Measurements from ENCODE around the gene POLA1.

POLA1 gene

DNA sequence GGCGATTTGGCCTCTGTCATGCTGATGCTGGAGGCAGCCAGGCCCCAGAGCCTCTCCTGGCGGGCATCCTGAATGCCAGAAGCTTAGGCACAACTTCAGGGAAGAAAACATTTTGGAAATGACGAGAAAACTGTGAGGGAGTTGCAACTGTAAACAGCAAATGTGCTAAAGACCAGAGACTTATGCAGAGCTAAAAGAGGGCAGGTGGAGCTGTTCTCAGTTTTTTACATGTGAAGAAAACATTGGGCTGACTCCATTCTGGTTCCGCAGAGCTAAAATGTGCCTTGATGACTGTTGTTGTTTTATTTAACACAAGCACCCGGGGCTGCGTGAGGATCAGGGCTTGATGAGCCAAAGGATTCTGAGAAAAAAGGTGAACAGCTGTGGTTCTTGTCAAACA lies 332.9 kb downstream of the POLA1 start:
- Histone ChIP-seq H3K4me3 (ENCODE audit: insufficient read length, low read depth) (no peak overlapping the region), H3K4me1 (ENCODE audit: insufficient read depth, insufficient read length) (peaks cover 3% of the 10 kb centered on the region), H3K36me3 (ENCODE audit: insufficient read depth, insufficient read length, low read length) (no peaks in the 10 kb centered on the region), H3K9ac (ENCODE audit: insufficient read length, low read depth) (no peak overlapping the region), H3K27me3 (ENCODE audit: insufficient read depth, insufficient read length) (peaks cover 41% of the 10 kb centered on the region), H3K9me3 (ENCODE audit: insufficient read depth, low read length) (no peaks in the 10 kb centered on the region)
- DNase-seq (ENCODE audit: low read depth, low spot score) = no peak
- TF ChIP-seq SUZ12 (IDR thresholded peaks at IDR 0.05; ENCODE audit: extremely low read depth, insufficient read depth, insufficient read length) (no peak), ZNF274 (IDR thresholded peaks at IDR 0.05; ENCODE audit: low read depth, low read length) (no peak), YY1 (IDR thresholded peaks at IDR 0.05; ENCODE audit: insufficient read depth, insufficient read length) (no peak)

DNA sequence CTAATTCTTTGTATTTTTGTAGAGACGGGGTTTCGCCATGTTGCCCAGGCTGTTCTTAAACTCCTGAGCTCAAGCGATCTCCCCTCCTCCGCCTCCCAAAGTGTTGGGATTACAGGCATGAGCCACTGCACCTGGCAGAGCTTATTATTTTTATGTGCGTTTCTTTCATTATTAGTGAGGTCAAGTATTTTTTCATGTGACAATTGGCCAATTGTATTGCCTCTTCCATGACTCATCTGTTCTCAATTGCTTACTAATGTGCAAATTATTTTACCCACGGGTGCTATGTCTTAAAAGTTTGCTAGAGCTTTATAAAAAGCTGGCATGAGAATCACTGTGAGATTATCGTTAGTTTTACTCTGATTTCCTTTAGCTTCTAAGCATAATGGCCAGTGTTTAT lies 335.0 kb downstream of the POLA1 start:
- Histone ChIP-seq H3K9me3 (ENCODE audit: insufficient read depth, low read length) (no peaks in the 10 kb centered on the region), H3K9ac (ENCODE audit: insufficient read length, low read depth) (no peak overlapping the region), H3K36me3 (ENCODE audit: insufficient read depth, insufficient read length, low read length) (no peaks in the 10 kb centered on the region), H3K4me1 (ENCODE audit: insufficient read depth, insufficient read length) (no peaks in the 10 kb centered on the region), H3K27me3 (ENCODE audit: insufficient read depth, insufficient read length) (peaks cover 19% of the 10 kb centered on the region), H3K4me3 (ENCODE audit: insufficient read length, low read depth) (no peak overlapping the region)
- DNase-seq (ENCODE audit: low read depth, low spot score) = no peak
- TF ChIP-seq YY1 (IDR thresholded peaks at IDR 0.05; ENCODE audit: insufficient read depth, insufficient read length) (no peak), SUZ12 (IDR thresholded peaks at IDR 0.05; ENCODE audit: extremely low read depth, insufficient read depth, insufficient read length) (no peak), ZNF274 (IDR thresholded peaks at IDR 0.05; ENCODE audit: low read depth, low read length) (no peak)

GRCh38 chrX:25029288-25029825 lies 335.6 kb downstream of the POLA1 start:
- H3K9me3 ChIP-seq (ENCODE audit: insufficient read depth, low read length) = no peaks in the 10 kb centered on the region
- H3K9ac ChIP-seq (ENCODE audit: insufficient read length, low read depth) = no peak overlapping the region
- no peak overlapping the region for H3K4me3 ChIP-seq (ENCODE audit: insufficient read length, low read depth)
- TF ChIP-seq SUZ12 (IDR thresholded peaks at IDR 0.05; ENCODE audit: extremely low read depth, insufficient read depth, insufficient read length) (no peak), ZNF274 (IDR thresholded peaks at IDR 0.05; ENCODE audit: low read depth, low read length) (no peak), YY1 (IDR thresholded peaks at IDR 0.05; ENCODE audit: insufficient read depth, insufficient read length) (no peak)
- no peaks in the 10 kb centered on the region for H3K4me1 ChIP-seq (ENCODE audit: insufficient read depth, insufficient read length)
- no peaks in the 10 kb centered on the region for H3K36me3 ChIP-seq (ENCODE audit: insufficient read depth, insufficient read length, low read length)
- peaks cover 13% of the 10 kb centered on the region for H3K27me3 ChIP-seq (ENCODE audit: insufficient read depth, insufficient read length)
- no peak for DNase-seq (ENCODE audit: low read depth, low spot score)

DNA sequence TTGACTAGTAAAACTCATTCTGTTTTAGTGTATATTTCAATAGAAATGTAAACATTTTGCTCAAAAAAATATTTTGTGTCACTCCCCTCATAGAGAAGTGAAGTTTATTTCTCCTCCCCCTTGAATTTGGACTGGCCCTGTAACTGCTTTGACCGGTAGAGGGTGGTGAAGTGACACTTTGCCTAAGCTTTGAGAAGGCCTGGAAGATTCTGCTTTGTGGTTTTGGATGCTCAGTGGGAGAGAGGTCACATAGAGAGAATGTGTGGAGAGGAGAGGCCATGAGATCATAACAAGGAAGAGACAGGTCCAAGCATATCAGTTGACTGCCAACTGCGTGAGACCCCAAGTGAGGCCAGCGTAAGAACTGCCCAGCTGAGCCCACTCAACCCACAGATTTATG lies 341.2 kb downstream of the POLA1 start:
- Histone ChIP-seq H3K4me3 (ENCODE audit: insufficient read length, low read depth) (no peak overlapping the region), H3K36me3 (ENCODE audit: insufficient read depth, insufficient read length, low read length) (no peaks in the 10 kb centered on the region), H3K27me3 (ENCODE audit: insufficient read depth, insufficient read length) (no peaks in the 10 kb centered on the region), H3K4me1 (ENCODE audit: insufficient read depth, insufficient read length) (no peaks in the 10 kb centered on the region), H3K9ac (ENCODE audit: insufficient read length, low read depth) (no peak overlapping the region), H3K9me3 (ENCODE audit: insufficient read depth, low read length) (no peaks in the 10 kb centered on the region; the same call in 1 of the 2 replicates)
- TF ChIP-seq YY1 (IDR thresholded peaks at IDR 0.05; ENCODE audit: insufficient read depth, insufficient read length) (no peak), SUZ12 (IDR thresholded peaks at IDR 0.05; ENCODE audit: extremely low read depth, insufficient read depth, insufficient read length) (no peak), ZNF274 (IDR thresholded peaks at IDR 0.05; ENCODE audit: low read depth, low read length) (no peak)
- no peak for DNase-seq (ENCODE audit: low read depth, low spot score)

- H3K4me3 ChIP-seq (ENCODE audit: insufficient read length, low read depth) = no peak overlapping the region
- no peak for DNase-seq (ENCODE audit: low read depth, low spot score)
- H3K27me3 ChIP-seq (ENCODE audit: insufficient read depth, insufficient read length) = no peaks in the 10 kb centered on the region
- H3K9me3 ChIP-seq (ENCODE audit: insufficient read depth, low read length) = no peaks in the 10 kb centered on the region; the same call in 1 of the 2 replicates
- no peak overlapping the region for H3K9ac ChIP-seq (ENCODE audit: insufficient read length, low read depth)
- no peak for TF ChIP-seq YY1 (IDR thresholded peaks at IDR 0.05; ENCODE audit: insufficient read depth, insufficient read length)
- no peak for TF ChIP-seq ZNF274 (IDR thresholded peaks at IDR 0.05; ENCODE audit: low read depth, low read length)
- H3K4me1 ChIP-seq (ENCODE audit: insufficient read depth, insufficient read length) = no peaks in the 10 kb centered on the region
- H3K36me3 ChIP-seq (ENCODE audit: insufficient read depth, insufficient read length, low read length) = no peaks in the 10 kb centered on the region
Measured at GRCh38 chrX:25039036-25039435, 345.3 kb downstream of the POLA1 start.

GRCh38 chrX:25043192-25043591 lies 349.5 kb downstream of the POLA1 start:
- H3K9ac ChIP-seq (ENCODE audit: insufficient read length, low read depth) = no peak overlapping the region
- no peaks in the 10 kb centered on the region for H3K36me3 ChIP-seq (ENCODE audit: insufficient read depth, insufficient read length, low read length)
- H3K9me3 ChIP-seq (ENCODE audit: insufficient read depth, low read length) = no peaks in the 10 kb centered on the region; the same call in 1 of the 2 replicates
- H3K4me1 ChIP-seq (ENCODE audit: insufficient read depth, insufficient read length) = peaks cover 3% of the 10 kb centered on the region
- DNase-seq (ENCODE audit: low read depth, low spot score) = no peak
- TF ChIP-seq SUZ12 (IDR thresholded peaks at IDR 0.05; ENCODE audit: extremely low read depth, insufficient read depth, insufficient read length) = no peak
- TF ChIP-seq ZNF274 (IDR thresholded peaks at IDR 0.05; ENCODE audit: low read depth, low read length) = no peak
- TF ChIP-seq YY1 (IDR thresholded peaks at IDR 0.05; ENCODE audit: insufficient read depth, insufficient read length) = no peak
- no peak overlapping the region for H3K4me3 ChIP-seq (ENCODE audit: insufficient read length, low read depth)
- H3K27me3 ChIP-seq (ENCODE audit: insufficient read depth, insufficient read length) = no peaks in the 10 kb centered on the region

Measured in NT2/D1 (cell line).